ENCODE results near the gene IFI35.

The IFI35 gene

GRCh38 chr17:42969001-42969581 is 37.5 kb upstream of the IFI35 start (continued):
- TF ChIP-seq PRDM4 (tag by site-specific recombination; IDR thresholded peaks at IDR 0.05) (no peak), MYNN (tag by site-specific recombination; IDR thresholded peaks at IDR 0.05; ENCODE audit: borderline replicate concordance) (no peak), ZNF214 (tag by site-specific recombination; IDR thresholded peaks at IDR 0.05; ENCODE audit: borderline replicate concordance) (no peak), ZNF580 (tag by site-specific recombination; IDR thresholded peaks at IDR 0.05) (no peak), ZNF140 (tag by site-specific recombination; IDR thresholded peaks at IDR 0.05) (no peak), PATZ1 (tag by site-specific recombination; IDR thresholded peaks at IDR 0.05) (peak; percentile 83), HOXA7 (CRISPR knock-in tag; IDR thresholded peaks at IDR 0.05; ENCODE audit: borderline replicate concordance) (no peak), ZBTB10 (tag by site-specific recombination; IDR thresholded peaks at IDR 0.05) (no peak), ZNF677 (tag by site-specific recombination; IDR thresholded peaks at IDR 0.05) (no peak), ZNF639 (tag by site-specific recombination; IDR thresholded peaks at IDR 0.05) (peak; percentile 73), ZNF76 (tag by site-specific recombination; IDR thresholded peaks at IDR 0.05; ENCODE audit: borderline replicate concordance, low read depth) (0 out of 2 replicates have a peak, but pooled peaks have one; percentile 35), ZBTB17 (tag by site-specific recombination; IDR thresholded peaks at IDR 0.05) (peak; percentile 62), ZNF155 (tag by site-specific recombination; IDR thresholded peaks at IDR 0.05) (no peak), PBX3 (CRISPR knock-in tag; IDR thresholded peaks at IDR 0.05) (no peak), ZNF174 (tag by site-specific recombination; IDR thresholded peaks at IDR 0.05) (no peak), BCL11A (tag by site-specific recombination; IDR thresholded peaks at IDR 0.05; ENCODE audit: low read depth) (no peak), ZBTB49 (tag by site-specific recombination; IDR thresholded peaks at IDR 0.05; ENCODE audit: low read depth) (no peak), ZNF747 (tag by site-specific recombination; IDR thresholded peaks at IDR 0.05) (no peak), MEIS1 (CRISPR knock-in tag; IDR thresholded peaks at IDR 0.05; ENCODE audit: borderline replicate concordance) (no peak), ZNF704 (tag by site-specific recombination; IDR thresholded peaks at IDR 0.05) (no peak), BCL6B (tag by site-specific recombination; IDR thresholded peaks at IDR 0.05) (peak; percentile 91), ZSCAN5A (tag by site-specific recombination; IDR thresholded peaks at IDR 0.05) (no peak)

Data from HEK293 (cell line).